Sigmoid colon (tissue), 4 donors: ENCODE measurements around the gene SEC61B.

Experiments used
- POLR2A ChIP-seq, 2 donors: fragments of 450-650 bp; IDR thresholded peaks; one replicate each; pipeline ENCODE4 v1.6.1; 2016; ENCODE audit warnings: antibody characterized with exemption in 2 of 2, mild to moderate bottlenecking in 2 of 2, moderate library complexity in 2 of 2
- POLR2AphosphoS5 ChIP-seq, 4 donors: sonication (generic); formaldehyde crosslinking; IDR thresholded peaks; one replicate each; pipeline ENCODE4 v1.6.1; 2017; ENCODE audit warnings: antibody characterized with exemption in 4 of 4
- TF ChIP-seq, protein P1 (sequence below), 4 experiments: fragments of 450-650 bp in 3 of 4; fragments of 200-600 bp in 1 of 4; IDR thresholded peaks; one replicate each; pipeline ENCODE4 v1.5.1; 2016 to 2019; ENCODE audit warnings: antibody characterized with exemption in 4 of 4, mild to moderate bottlenecking in 3 of 4, moderate library complexity in 2 of 4

DNA sequence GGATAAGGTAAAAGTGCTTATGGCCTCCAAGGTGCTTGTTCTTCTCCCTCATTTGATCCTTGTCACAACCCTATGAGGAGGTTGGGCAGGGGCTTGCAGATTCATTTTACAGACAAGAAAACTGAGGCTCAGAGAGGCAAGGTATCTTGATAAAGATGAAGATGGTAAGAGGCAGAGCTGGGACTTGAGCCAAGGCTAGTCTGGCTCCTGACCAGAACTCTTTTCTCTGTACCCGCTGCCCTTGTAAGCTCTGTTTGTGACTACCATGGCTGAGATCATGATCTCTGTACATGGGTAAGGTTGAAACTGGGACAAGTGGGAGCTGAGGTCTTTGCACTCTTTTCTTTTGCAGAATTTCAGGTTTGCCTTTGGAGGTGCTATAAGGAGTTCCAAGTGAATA, 33.6 kb downstream of the SEC61B start:
- TF ChIP-seq, protein P1, sequence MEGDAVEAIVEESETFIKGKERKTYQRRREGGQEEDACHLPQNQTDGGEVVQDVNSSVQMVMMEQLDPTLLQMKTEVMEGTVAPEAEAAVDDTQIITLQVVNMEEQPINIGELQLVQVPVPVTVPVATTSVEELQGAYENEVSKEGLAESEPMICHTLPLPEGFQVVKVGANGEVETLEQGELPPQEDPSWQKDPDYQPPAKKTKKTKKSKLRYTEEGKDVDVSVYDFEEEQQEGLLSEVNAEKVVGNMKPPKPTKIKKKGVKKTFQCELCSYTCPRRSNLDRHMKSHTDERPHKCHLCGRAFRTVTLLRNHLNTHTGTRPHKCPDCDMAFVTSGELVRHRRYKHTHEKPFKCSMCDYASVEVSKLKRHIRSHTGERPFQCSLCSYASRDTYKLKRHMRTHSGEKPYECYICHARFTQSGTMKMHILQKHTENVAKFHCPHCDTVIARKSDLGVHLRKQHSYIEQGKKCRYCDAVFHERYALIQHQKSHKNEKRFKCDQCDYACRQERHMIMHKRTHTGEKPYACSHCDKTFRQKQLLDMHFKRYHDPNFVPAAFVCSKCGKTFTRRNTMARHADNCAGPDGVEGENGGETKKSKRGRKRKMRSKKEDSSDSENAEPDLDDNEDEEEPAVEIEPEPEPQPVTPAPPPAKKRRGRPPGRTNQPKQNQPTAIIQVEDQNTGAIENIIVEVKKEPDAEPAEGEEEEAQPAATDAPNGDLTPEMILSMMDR (IDR thresholded peaks at IDR 0.05): no peak
- TF ChIP-seq POLR2AphosphoS5 (IDR thresholded peaks at IDR 0.05) (no peak), POLR2A (IDR thresholded peaks at IDR 0.05) (no peak)
